ENCODE results near the gene ELAPOR1.

Gene ELAPOR1

GRCh38 chr1:109095631-109096030 lies 18.3 kb upstream of the ELAPOR1 start:
- DNase-seq = no peak

- no peak for DNase-seq
These were observed 17.8 kb upstream of the ELAPOR1 start for GRCh38 chr1:109096120-109096519.

GRCh38 chr1:109099938-109100773 lies 13.8 kb upstream of the ELAPOR1 start:
- peak; percentile 95 to 97 for DNase-seq

GRCh38 chr1:109104364-109105151 lies 9.4 kb upstream of the ELAPOR1 start:
- no peak for DNase-seq

DNA sequence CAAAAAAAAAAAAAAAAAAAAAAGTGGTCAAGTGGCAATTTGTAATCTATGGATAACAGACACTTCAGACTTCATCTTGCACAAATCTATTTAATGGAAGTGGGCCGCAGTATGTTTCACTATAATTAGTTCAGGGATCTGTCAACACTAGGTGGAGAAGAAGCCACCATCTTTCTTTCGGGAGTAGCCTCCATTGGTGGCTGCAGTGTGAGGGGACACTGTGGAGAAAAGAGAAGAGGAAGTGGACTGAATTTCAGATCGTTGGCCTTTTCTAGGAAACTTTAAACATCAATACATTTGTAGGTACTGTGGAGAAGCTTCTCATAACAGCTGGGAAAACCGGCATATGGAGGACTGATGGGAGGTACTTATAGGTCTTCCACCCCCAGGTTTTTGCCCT lies 8.0 kb upstream of the ELAPOR1 start:
- DNase-seq = no peak

DNA sequence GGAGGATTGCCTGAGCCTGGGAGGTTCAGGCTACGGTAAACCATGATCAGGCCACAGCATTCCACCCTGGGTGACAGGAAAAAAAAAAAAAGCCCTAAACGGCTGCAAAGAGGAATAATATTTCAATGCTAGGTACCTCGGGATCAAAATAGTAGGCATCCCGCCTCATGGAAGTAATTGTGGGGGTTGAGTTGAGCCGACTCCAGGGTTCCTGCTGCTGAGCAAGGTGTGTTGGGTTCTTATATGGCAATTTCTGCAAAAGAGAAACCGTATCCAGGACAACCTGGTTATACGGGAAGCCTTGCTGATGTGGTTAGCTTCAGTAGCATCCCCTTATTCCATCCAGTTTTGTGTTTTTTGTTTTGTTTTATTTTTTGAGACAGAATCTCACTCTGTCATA lies 6.1 kb upstream of the ELAPOR1 start:
- DNase-seq = no peak

GRCh38 chr1:109109906-109110305 lies 4.0 kb upstream of the ELAPOR1 start:
- DNase-seq = no peak

- no peak for DNase-seq
These were observed 2.4 kb upstream of the ELAPOR1 start for GRCh38 chr1:109111386-109112055.

DNA sequence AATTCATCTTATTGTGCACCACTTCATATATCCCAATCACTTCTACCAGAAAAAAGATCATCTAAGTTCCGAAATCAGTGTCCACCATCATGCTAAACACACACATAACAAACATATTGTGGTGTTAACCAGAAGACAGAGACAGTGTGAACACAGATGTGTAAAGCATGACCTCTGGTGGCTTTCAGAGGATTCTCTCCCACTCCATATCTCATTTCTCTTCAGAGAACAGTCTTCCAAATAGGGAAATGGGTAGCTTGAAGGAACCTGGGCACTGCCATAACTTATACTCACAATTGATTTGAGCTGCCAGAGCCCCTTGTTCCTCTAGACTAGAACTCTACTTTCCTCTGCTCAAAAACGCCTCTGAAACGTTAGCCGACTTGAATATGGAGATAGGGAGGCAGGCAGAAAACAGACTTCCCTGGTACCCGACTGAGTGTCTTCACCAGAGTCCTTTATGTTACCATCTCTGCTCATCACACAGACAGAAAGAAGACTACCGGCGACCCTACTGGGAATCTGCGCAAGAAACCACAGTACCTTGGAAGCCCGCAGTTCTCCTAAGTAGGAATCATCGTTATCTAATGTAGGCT lies 1.8 kb upstream of the ELAPOR1 start:
- DNase-seq = peak; percentile 2 to 17

GRCh38 chr1:109112652-109113285 lies 1.1 kb upstream of the ELAPOR1 start:
- DNase-seq = peak; percentile 92 to 93

DNA sequence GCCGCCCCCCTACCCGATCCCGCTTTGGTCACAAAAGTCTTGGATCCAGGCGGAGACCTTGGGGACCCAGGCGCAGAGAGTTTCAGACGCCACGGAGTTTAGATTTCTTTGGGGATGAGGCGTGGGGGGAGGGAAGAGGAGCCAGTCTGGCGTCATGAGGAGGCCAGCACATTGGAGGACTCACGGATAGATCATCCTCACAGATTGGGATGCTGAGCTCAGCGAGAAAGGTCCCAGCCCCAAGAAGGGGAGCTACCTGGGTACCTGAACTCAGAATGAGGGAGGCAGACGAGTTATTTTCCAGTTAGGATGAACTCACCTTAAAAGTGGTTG lies 393 bp downstream of the ELAPOR1 start:
- DNase-seq = peak in 1 of 2 experiments; percentile 35

DNA sequence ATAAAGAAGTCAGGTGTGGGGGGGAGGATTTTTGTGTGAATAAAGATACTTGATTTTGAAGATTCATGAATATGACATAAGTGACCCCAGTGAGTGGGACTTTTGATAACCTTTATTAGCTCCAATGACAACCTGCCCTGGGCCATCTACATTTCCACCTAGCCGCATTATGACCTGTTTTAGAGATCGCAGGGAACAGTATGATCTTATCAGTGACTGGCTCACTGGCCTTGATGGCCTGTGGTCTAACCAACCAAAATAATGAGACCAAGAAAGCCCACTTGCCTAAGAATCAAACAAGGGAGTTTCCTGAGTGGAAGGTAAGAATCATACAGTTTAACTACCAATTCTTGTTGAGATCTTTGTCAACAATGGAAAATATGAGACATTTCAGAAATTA lies 1.8 kb downstream of the ELAPOR1 start:
- no peak for DNase-seq

DNA sequence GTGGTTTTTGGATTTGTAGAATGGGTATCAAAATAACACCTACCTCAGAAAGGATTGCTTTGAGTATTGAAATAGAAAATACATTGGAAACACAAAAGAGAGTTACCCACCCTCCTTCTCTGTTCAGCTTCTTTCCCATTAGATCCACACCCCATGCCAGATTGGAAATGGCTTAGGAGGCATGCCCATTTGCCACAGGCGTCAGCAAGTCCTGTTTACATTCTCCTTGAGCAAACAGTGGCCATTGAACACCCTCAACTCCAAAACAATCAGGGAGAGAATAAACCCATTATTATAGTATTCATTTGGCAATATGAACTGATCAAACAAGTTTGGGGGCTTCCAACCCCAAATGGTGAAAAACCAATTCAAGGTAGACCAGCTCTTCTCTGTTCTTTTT lies 2.4 kb downstream of the ELAPOR1 start:
- peak; percentile 23 for DNase-seq

DNA sequence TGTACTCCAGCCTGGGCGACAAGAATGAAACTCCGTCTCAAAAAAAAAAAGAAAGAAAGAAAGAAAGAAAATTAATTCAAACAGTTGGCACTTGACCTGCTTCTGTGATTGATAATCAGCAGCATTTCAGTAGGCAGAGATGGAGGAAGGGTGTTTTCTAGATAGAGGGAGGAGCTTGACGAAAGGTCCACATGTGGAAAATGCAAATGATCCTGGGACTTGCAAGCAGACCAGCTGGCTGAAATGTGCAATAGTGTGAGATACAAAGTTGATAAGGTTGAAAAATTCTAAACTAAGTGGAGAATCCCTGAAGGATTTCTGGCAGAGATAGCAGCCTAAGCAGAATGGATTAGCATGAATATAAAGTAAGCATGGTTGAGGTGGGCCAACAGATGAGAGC lies 4.2 kb downstream of the ELAPOR1 start:
- no peak for DNase-seq

- no peak for DNase-seq
These were observed 6.4 kb downstream of the ELAPOR1 start for GRCh38 chr1:109120356-109120755.

DNA sequence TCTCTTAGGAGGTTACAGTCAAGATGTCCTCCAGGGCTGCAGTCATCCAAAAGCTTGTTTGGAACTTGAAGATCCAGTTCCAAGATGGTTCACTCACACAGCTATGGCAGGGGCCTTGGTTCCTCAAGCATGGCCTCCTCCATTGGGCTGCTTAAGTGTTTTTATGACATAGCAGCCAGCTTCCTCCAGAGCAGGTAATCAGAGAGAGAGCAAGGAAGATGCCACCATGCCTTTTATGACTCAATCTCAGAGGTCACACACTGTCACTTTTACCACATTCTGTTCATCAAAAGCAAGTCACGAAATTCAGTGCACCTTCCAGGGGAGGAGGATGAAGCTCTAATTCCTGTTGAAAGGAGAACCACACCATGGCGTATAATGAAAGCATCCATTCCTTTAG lies 17.1 kb downstream of the ELAPOR1 start:
- DNase-seq = no peak

DNA sequence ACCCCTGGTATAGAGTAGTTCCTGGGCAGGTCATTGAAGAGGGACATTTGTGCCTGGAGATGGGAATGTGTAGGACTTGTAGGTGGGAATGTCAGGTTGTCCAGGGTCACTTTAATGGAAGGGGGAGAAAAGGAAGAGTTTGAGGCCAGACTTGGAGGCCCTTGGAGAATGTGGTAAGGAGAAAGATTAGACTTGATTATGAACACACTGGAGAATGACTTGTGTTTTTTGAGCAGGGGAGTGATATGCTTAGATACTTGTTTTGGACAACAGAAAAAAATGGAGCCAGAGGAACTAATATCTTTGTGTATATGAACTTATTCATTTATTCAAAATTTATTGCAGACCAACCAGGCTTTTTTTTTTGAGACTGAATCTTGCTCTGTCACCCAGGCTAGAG lies 17.9 kb downstream of the ELAPOR1 start:
- no peak for DNase-seq

GRCh38 chr1:109133002-109133706 lies 19.2 kb downstream of the ELAPOR1 start:
- DNase-seq = no peak

DNA sequence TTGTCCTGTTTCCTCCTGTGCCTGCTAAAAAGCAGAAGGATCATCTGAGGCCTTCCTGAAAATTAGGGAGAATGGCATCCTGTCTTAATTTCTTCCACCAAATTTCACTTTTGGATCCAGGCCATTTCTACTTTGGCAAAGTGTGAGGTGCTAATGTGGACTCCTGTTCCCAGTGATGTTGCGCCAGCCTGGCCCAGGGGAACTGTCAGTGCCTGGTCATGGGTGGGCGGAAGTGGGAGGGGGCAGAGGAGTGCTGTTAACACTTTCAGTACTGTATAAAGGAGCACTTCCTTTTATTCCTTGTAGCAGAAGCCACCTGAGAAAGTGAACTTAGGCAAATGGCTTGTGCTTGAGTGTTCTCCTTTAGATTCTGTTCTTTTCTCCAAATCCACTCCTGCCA lies 19.9 kb downstream of the ELAPOR1 start:
- DNase-seq = no peak

GRCh38 chr1:109134423-109134822 lies 20.5 kb downstream of the ELAPOR1 start:
- DNase-seq = no peak

GRCh38 chr1:109135940-109136339 lies 22.0 kb downstream of the ELAPOR1 start:
- no peak for DNase-seq

DNA sequence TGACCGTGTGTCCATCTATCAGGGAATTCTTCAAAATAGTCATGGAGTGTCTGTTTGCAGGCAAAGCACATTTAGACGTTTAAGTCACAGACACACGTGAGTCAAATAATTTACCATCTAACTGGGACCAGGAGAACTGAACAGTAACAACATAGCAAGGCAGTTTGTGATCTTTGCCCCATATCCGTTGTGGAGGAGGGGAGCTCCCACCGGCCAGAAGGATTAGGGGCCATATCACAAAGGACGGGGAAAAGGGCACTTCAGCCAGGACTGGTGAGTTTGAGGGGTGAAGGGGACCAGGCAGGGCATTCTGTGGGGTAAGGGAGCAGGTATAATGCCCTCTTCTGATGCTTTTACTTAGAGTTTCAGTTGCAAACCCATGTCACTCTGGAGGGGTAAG lies 22.9 kb downstream of the ELAPOR1 start:
- no peak for DNase-seq

Data from NCI-H1930 (cell line).